Heart left ventricle (tissue), 16 donors: ENCODE measurements around the gene VPREB3. TPM values are rescaled to one million over a fixed set of nuclear protein-coding genes. Genes with fewer than 3 reads are reported as not detected.
A peak's percentile ranks its signal among the peaks of the same experiment; 100 is the strongest.

ENCODE experiments used
- ATAC-seq, 4 donors: fragments of 200-7000 bp; cut with Tn5 transposase; one replicate each; pipeline ENCODE4 v1.9.1; 2020 to 2022; ENCODE audit warnings: moderate library complexity in 4 of 4, mild to moderate bottlenecking in 3 of 4, moderate number of reproducible peaks in 1 of 4
- DNase-seq, 5 donors: peaks; one replicate each; pipeline ENCODE4 v3.0.0-alpha.2; 2020
- H3K27ac ChIP-seq, 12 donors: fragments of 200-600 bp; sonication (generic) in 4 of 12; one replicate each; pipeline versions ENCODE4 v1.5.0 to v1.8.0; 2016 to 2022; ENCODE audit warnings: mild to moderate bottlenecking in 2 of 12
- H3K27me3 ChIP-seq, 9 donors: fragments of 200-600 bp; sonication (generic) in 2 of 9; one replicate each; pipeline versions ENCODE4 v1.5.1 to v1.8.0; 2016 to 2022; ENCODE audit warnings: mild to moderate bottlenecking in 3 of 9
- H3K36me3 ChIP-seq, 9 donors: fragments of 200-600 bp; sonication (generic) in 2 of 9; one replicate each; pipeline versions ENCODE4 v1.5.0 to v1.8.0; 2018 to 2022; ENCODE audit warnings: mild to moderate bottlenecking in 2 of 9
- H3K4me1 ChIP-seq, 12 donors: fragments of 200-600 bp; sonication (generic) in 4 of 12; one replicate each; pipeline versions ENCODE4 v1.5.0 to v1.8.0; 2016 to 2022; ENCODE audit warnings: mild to moderate bottlenecking in 3 of 12
- H3K4me3 ChIP-seq, 12 donors: fragments of 200-600 bp; sonication (generic) in 4 of 12; one replicate each; pipeline versions ENCODE4 v1.5.0 to v1.8.0; 2017 to 2022; ENCODE audit warnings: mild to moderate bottlenecking in 9 of 12, moderate library complexity in 4 of 12
- H3K9me3 ChIP-seq, 12 donors: fragments of 200-600 bp; sonication (generic) in 4 of 12; one replicate each; pipeline versions ENCODE4 v1.5.0 to v1.8.0; 2016 to 2022; ENCODE audit warnings: mild to moderate bottlenecking in 1 of 12
- POLR2A ChIP-seq, 2 donors: fragments of 450-650 bp; IDR thresholded peaks; one replicate each; pipeline ENCODE4 v1.6.1; 2017; ENCODE audit warnings: antibody characterized with exemption in 2 of 2, mild to moderate bottlenecking in 2 of 2, moderate library complexity in 2 of 2
- WGBS, 4 donors: extraction: QIAGEN DNeasy Blood & Tissue Kit in 2 of 4; methylation state at CpG; one replicate each; pipeline versions ENCODE4 v1.1.5 to v1.1.7; 2013 to 2018; 5-methylcytosine and 5-hydroxymethylcytosine counted together
- intact Hi-C, 10 donors: fragments of 100-400 bp; cut with DNase I; formaldehyde crosslinking; loops; one replicate each; pipeline versions ENCODE4 v1.11.1 to v1.14.2; 2022
- polyA plus RNA-seq, 2 donors: library from polyadenylated mRNA; stranded (reverse); fragments of 200-250 nt; gene quantifications; one replicate each; pipeline ENCODE4 v1.2.3, GENCODE V29; 2013
- total RNA-seq, 9 donors: library from RNA; depleted of rRNA in 2 of 9; stranded (reverse); fragments of >200 nt in 2 of 9; fragmentation: NEBNext Ultra II Directional in 3 of 9; extraction: Animal tissue kit (Norgen Biotek cat#: 25700) in 3 of 9; gene quantifications; one replicate each; pipeline versions ENCODE4 v1.1.0 to v1.2.4, GENCODE V29; 2016 to 2023
- TF ChIP-seq, protein P1 (sequence below), 12 donors: fragments of 200-600 bp; sonication (generic) in 4 of 12; IDR thresholded peaks; one replicate each; pipeline versions ENCODE4 v1.5.0 to v1.8.0; 2018 to 2022; ENCODE audit warnings: antibody characterized with exemption in 12 of 12, mild to moderate bottlenecking in 5 of 12
- donor health status: ischemic (EF 13 %, LVEDD 7.1; RV severe dilation, severe dysfunction).
- donor health status: healthy with polysubstance abuse.
- donor health status: DM: no; HTN: yes; CAD: no.
- donor health status: DM: no; HTN: no; CAD: no.
- donor health status: ischemic (EF 25% LVEDD 6.9; RV normal size, moderate dysfunction).
- donor health status: ischemic (EF 25% LVEDD 5.7; RV mildly dilated, moderate dysfunction).
- donor health status: healthy.
- donor health status: DM: yes; HTN: yes; CAD: no.
- donor health status: ischemic (EF 35%, LVEDD 5.7; RV mildly dilated, moderate dysfunction).
- donor health status: nonischemic (EF 11% LVEDD 7.7; RV severe dilation, severe dysfunction).
- donor health status: DM: yes; HTN: yes; CAD: no.
- donor health status: PGD.
- donor health status: ischemic (EF 29% LVEDD 5.4; RV normal size, mild dysfunction).
- donor health status: nonischemic (EF 23%, LVEDD 6.1; RV moderate dilation, normal function).

VPREB3 gene
- total and polyA plus RNA-seq, 11 donors: 0.63 to 3.2 (median 0.77) TPM; not detected in 3

DNA sequence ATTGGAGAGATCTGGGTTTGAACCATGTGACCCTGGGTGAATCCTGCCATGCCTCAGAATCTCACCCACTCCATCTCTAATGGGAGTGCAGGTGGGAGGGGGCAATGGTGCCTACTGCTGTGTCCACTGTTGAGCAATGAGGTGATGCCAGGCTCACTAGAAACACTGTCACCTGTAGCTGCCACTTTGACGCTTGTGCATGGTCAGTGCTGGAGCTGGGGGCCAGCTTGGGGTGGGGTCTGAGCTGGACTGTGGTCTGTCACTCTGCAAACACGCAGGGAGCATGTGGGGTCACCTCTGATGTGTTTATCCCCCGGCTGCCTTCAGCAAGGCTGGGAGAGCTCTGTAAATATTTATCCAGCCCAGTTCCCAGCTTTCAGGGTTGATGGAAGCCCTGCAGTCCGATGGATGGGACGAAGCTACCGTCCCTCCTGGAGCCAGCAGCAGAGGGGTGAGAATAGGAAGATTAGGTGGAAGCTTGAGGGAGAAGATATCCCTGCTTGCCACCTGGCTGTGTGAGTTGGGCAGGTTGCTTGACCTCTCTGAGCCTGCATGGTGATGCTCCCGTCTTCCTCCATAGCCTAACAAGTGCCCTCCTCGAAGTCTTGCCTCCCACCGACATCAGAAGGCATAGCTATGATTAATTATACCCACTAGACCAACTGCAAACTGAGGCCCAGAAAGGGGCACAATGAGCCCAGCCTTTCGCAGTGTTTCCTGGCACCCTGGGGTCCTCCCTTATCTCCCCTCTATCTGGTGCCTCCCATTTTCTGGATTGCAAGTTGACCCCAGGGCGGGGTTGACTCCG is 20.1 kb upstream of the VPREB3 start:
- peak overlapping the region in 5 of 12 donors; percentile 58 to 78 (median 77) for H3K27ac ChIP-seq
- no peak for DNase-seq
- peaks cover 0 to 57% (median 32%) of the 10 kb centered on the region in 12 donors for H3K4me1 ChIP-seq
- intact Hi-C loops: loop anchor here in 2 of 10 donors (5.0 to 10.0 kb wide), 2 partner anchors 73 to 480 kb away; no protein-coding TSS in a partner anchor
- no peaks in the 10 kb centered on the region for H3K9me3 ChIP-seq
- TF ChIP-seq POLR2A (IDR thresholded peaks at IDR 0.05): no peak
- TF ChIP-seq, protein P1, sequence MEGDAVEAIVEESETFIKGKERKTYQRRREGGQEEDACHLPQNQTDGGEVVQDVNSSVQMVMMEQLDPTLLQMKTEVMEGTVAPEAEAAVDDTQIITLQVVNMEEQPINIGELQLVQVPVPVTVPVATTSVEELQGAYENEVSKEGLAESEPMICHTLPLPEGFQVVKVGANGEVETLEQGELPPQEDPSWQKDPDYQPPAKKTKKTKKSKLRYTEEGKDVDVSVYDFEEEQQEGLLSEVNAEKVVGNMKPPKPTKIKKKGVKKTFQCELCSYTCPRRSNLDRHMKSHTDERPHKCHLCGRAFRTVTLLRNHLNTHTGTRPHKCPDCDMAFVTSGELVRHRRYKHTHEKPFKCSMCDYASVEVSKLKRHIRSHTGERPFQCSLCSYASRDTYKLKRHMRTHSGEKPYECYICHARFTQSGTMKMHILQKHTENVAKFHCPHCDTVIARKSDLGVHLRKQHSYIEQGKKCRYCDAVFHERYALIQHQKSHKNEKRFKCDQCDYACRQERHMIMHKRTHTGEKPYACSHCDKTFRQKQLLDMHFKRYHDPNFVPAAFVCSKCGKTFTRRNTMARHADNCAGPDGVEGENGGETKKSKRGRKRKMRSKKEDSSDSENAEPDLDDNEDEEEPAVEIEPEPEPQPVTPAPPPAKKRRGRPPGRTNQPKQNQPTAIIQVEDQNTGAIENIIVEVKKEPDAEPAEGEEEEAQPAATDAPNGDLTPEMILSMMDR (IDR thresholded peaks at IDR 0.05): no peak
- H3K27me3 ChIP-seq: peaks cover 0 to 3% (median 0%) of the 10 kb centered on the region in 9 donors
- H3K36me3 ChIP-seq: no peaks in the 10 kb centered on the region
- no peak for ATAC-seq
- WGBS, 4 donors: 71 to 77% (median 74%) methylated on average over 12 of the region's 12 CpGs
- no peak overlapping the region for H3K4me3 ChIP-seq

DNA sequence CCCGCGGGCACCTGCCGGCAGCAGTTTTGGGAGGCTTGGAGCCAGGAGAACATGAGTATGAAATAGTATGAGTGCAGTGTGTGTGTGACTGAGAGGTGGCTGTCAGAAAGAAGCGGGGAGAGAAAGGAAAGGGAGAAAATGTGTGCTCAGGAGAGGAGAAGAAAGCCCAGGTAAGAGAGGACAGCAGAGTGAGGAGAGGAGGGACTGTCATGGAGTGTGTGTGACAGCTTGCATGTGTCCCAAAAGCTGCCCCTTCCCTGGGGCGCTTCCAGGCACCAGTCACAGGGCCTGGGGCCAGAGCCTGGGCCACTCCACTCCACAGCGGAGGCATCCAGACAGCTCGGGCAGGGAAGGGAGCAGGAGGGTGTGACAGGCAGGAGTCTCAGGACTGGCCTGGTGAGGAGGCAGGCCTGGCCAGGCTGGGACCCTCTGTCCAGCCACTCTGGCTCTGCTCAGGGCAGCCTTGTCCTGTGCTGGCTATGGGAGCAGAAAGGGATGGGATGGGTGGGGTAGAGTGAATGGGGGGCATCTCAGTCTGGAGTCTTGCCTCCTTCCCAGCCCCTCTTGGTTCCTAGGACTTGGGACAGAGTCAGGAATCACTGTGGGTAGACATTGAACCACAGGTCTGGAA is 19.4 kb upstream of the VPREB3 start:
- Histone ChIP-seq H3K27ac (peak overlapping the region in 10 of 12 donors; percentile 58 to 78 (median 70)), H3K27me3 (peaks cover 0 to 3% (median 0%) of the 10 kb centered on the region in 9 donors), H3K36me3 (no peaks in the 10 kb centered on the region), H3K9me3 (no peaks in the 10 kb centered on the region), H3K4me3 (peak overlapping the region in 10 of 12 donors; percentile 41 to 71 (median 58)), H3K4me1 (peaks cover 0 to 62% (median 35%) of the 10 kb centered on the region in 12 donors)
- ATAC-seq (peak; percentile 36 to 71 (median 53)), DNase-seq (peak in 3 of 5 donors; percentile 37 to 75 (median 39))
- TF ChIP-seq, protein P1 (IDR thresholded peaks at IDR 0.05): no peak
- TF ChIP-seq POLR2A (IDR thresholded peaks at IDR 0.05): no peak
- 41 to 63% (median 51%) methylated on average over 7 of the region's 7 CpGs for WGBS, 4 donors
- intact Hi-C loops: loop anchor here in 3 of 10 donors (2.0 to 10.0 kb wide), 3 partner anchors 13 to 481 kb away; partner anchors contain the start of gene SMARCB1 (in 1 of the 3)

DNA sequence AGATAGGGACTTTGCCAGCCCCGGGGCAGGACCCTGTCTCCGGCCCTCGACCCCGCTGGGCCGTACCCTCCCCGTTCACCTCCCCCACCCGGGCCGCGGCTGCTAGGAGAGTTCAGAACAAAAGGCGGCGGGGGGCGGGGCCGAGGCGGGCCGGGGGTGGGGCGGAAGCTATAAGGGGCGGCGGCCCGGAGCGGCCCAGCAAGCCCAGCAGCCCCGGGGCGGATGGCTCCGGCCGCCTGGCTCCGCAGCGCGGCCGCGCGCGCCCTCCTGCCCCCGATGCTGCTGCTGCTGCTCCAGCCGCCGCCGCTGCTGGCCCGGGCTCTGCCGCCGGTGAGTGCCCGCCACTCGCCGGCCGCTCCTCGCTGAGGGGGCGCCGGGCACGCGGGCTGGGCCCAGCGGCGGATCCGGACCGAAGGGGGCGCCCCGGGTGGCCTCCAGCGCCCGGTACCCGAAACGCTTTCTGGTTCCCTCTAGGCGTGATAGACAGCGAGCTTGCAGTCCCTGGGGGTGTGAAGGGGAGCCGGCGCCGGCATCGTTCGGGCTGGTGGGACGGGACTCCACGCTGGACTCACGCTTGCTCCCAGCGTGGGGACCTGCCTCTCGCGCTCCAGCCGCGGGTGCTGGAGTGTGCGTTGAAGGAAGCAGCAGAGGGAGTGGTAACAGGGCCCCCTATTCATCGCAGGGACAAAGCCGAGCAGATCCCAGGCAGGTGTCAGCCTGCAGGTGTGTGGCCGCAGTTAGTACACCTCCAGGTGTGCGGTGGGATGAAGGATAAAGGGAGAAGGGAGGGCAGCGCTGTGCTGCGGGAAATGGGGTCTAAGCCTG is 18.6 kb upstream of the VPREB3 start, which contains the start of gene MMP11:
Gene MMP11 (plus strand): TSS at position 201 of the 825 bp plus-strand sequence. CDS start 22 bp downstream, at position 223.
- DNase-seq: peak; percentile 65 to 84 (median 74)
- Histone ChIP-seq H3K4me1 (peaks cover 0 to 64% (median 41%) of the 10 kb centered on the region in 12 donors), H3K4me3 (peak within 1 kb of the TSS; percentile 34 to 71 (median 58)), H3K27ac (peak within 1 kb of the TSS; percentile 16 to 78 (median 67)), H3K36me3 (no peaks in the 10 kb centered on the region), H3K27me3 (peaks cover 0 to 3% (median 0%) of the 10 kb centered on the region in 9 donors), H3K9me3 (no peaks in the 10 kb centered on the region)
- ATAC-seq: peak in 3 of 4 donors; percentile 23 to 45 (median 40)
- TF ChIP-seq, protein P1 (IDR thresholded peaks at IDR 0.05): peak in 6 of 12 donors; percentile 8 to 30 (median 14)
- TF ChIP-seq POLR2A (IDR thresholded peaks at IDR 0.05): no peak
- intact Hi-C loops: loop anchor here in 3 of 10 donors (2.0 to 10.0 kb wide), 3 partner anchors 14 to 482 kb away; partner anchors contain the start of gene SMARCB1 (in 1 of the 3)
- WGBS, 4 donors: 4 to 40% (median 6%) methylated on average over 6 to 79 of the region's 79 CpGs
